DOHH2 (cell line): Measurements from ENCODE around the gene LSS.
"Not testable (repeated sequence)": the region's sequence is repeated elsewhere in the genome, so short reads cannot be mapped to it uniquely, and the experiment has no call there.

Experiments used
- EZH2phosphoT487 ChIP-seq: fragments of 200-600 bp; sonication (generic); IDR thresholded peaks from 2 replicates; pipeline ENCODE4 v1.6.1; 2017; ENCODE audit warnings: borderline replicate concordance, mild to moderate bottlenecking, antibody characterized with exemption, low read length, moderate library complexity, mixed read lengths
- TF ChIP-seq, protein P1 (sequence below): fragments of 200-600 bp; sonication (generic); IDR thresholded peaks from one replicate; pipeline ENCODE4 v1.5.1; 2014; ENCODE audit warnings: antibody characterized with exemption, mild to moderate bottlenecking, low read depth, low read length; ENCODE audit not compliant: poor library complexity, severe bottlenecking

GRCh38 chr21:46170436-46171193, 58.0 kb downstream of the LSS start:
- TF ChIP-seq, protein P1, sequence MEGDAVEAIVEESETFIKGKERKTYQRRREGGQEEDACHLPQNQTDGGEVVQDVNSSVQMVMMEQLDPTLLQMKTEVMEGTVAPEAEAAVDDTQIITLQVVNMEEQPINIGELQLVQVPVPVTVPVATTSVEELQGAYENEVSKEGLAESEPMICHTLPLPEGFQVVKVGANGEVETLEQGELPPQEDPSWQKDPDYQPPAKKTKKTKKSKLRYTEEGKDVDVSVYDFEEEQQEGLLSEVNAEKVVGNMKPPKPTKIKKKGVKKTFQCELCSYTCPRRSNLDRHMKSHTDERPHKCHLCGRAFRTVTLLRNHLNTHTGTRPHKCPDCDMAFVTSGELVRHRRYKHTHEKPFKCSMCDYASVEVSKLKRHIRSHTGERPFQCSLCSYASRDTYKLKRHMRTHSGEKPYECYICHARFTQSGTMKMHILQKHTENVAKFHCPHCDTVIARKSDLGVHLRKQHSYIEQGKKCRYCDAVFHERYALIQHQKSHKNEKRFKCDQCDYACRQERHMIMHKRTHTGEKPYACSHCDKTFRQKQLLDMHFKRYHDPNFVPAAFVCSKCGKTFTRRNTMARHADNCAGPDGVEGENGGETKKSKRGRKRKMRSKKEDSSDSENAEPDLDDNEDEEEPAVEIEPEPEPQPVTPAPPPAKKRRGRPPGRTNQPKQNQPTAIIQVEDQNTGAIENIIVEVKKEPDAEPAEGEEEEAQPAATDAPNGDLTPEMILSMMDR: not testable (repeated sequence)
- not testable (repeated sequence) for TF ChIP-seq EZH2phosphoT487
